ENCODE results near the gene PILRB. TPM values are rescaled to one million over a fixed set of nuclear protein-coding genes. Genes with fewer than 3 reads are reported as not detected.

PILRB gene
- total RNA-seq, 1 experiment from 2014 or later: 119 TPM

DNA sequence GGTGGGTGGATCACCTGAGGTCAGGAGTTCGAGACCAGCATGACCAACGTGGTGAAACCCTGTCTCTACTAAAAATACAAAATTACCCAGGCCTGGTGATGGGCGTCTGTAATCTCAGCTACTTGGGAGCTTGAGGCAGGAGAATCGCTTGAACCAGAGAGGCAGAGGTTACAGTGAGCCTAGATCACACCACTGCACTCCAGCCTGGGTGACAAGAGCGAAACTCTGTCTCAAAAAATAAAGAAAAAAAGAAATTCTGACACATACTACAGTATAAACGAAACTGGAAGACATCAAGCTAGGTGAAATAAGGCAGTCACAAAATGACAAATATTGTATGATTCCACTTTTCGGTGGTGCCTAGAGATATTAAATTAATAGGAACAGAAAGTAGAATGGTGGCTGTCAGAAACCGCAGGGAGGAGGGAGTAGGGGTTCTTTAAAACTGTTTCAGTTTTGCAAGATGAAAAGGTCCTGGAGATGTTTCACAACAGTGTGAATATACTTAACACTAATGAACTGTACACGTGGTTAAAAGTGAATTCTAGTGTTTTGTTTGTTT is 38.6 kb downstream of the PILRB start:
- no peak overlapping the region for H3K4me3 ChIP-seq
- POLR2A ChIA-PET (ENCODE audit: unreplicated experiment): interaction anchor here (1.1 kb wide), 1 partner anchor 32 kb away, joined by 6 read pairs; the partner anchor contains the start of gene ZCWPW1
- CTCF ChIA-PET: no interaction called here
- no peak overlapping the region for H3K27ac ChIP-seq
- H3K36me3 ChIP-seq (ENCODE audit: low read depth): no peaks in the 10 kb centered on the region
- no peak for DNase-seq
- no peak for TF ChIP-seq EZH2 (IDR thresholded peaks at IDR 0.05; ENCODE audit: low read depth)
- TF ChIP-seq, protein P1, sequence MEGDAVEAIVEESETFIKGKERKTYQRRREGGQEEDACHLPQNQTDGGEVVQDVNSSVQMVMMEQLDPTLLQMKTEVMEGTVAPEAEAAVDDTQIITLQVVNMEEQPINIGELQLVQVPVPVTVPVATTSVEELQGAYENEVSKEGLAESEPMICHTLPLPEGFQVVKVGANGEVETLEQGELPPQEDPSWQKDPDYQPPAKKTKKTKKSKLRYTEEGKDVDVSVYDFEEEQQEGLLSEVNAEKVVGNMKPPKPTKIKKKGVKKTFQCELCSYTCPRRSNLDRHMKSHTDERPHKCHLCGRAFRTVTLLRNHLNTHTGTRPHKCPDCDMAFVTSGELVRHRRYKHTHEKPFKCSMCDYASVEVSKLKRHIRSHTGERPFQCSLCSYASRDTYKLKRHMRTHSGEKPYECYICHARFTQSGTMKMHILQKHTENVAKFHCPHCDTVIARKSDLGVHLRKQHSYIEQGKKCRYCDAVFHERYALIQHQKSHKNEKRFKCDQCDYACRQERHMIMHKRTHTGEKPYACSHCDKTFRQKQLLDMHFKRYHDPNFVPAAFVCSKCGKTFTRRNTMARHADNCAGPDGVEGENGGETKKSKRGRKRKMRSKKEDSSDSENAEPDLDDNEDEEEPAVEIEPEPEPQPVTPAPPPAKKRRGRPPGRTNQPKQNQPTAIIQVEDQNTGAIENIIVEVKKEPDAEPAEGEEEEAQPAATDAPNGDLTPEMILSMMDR (conservative IDR thresholded peaks at IDR 0.05): no peak
- intact Hi-C loops (cut with micrococcal nuclease; ENCODE audit: unreplicated experiment): no loop called here
- no peaks in the 10 kb centered on the region for H3K27me3 ChIP-seq (ENCODE audit: insufficient read depth, low read depth)
- no peaks in the 10 kb centered on the region for H3K9me3 ChIP-seq (ENCODE audit: insufficient read depth, low read depth)
- no peak overlapping the region for H2AFZ ChIP-seq
- H3K4me2 ChIP-seq: no peak overlapping the region
- H4K20me1 ChIP-seq (ENCODE audit: insufficient read depth): no peaks in the 10 kb centered on the region
- H3K79me2 ChIP-seq (ENCODE audit: low read depth): no peaks in the 10 kb centered on the region
- BruUV-seq (replicated peaks): no TSS peak
- H3K4me1 ChIP-seq (replicated peaks; ENCODE audit: insufficient read depth): no peaks in the 10 kb centered on the region
- no peaks in the 10 kb centered on the region for H3F3A ChIP-seq (ENCODE audit: insufficient read depth, low read depth)
- H3K9me2 ChIP-seq (ENCODE audit: insufficient read depth): no peaks in the 10 kb centered on the region

DNA sequence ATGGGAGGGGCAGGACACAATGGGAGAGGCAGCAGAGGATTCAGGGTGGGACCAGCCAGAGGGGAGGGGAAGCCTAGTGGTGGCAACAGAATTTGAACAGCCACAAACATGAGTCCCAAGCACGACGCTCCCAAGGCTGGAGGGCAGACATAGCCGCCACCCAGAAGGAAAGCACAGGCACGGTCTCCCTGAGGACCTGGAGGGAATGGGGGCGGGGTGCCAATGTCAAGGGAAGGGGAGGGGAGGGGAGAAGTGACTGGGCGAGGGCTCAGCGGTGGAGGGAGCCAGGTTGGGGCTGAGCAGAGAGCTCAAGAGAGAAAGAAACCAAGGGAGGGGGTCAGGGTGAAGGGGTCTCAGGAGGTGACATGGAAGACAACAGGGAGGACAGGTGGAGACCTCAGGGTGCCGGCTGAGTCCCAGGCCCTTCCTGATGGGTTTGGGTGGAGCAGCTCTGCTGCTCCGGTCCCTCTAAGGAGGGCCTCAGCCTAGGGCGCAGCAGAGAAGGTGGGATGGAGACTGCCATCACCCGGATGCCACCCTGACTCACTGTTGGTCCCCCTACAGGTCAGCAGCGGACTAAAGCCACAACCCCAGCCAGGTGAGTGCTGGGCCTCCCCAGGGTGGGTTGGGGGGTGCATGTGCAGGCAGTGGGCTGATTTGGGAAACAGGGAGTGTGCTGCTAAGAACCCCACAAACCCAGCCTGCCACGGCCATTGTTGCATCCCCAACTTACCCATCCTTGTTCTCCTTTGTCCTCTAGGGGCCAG is 39.6 kb downstream of the PILRB start:
- H3K4me3 ChIP-seq: no peak overlapping the region
- H3K4me1 ChIP-seq (replicated peaks; ENCODE audit: insufficient read depth): no peaks in the 10 kb centered on the region
- no peaks in the 10 kb centered on the region for H3K79me2 ChIP-seq (ENCODE audit: low read depth)
- no peak overlapping the region for H2AFZ ChIP-seq
- no peaks in the 10 kb centered on the region for H3K27me3 ChIP-seq (ENCODE audit: insufficient read depth, low read depth)
- intact Hi-C loops (cut with micrococcal nuclease; ENCODE audit: unreplicated experiment): no loop called here
- no peaks in the 10 kb centered on the region for H4K20me1 ChIP-seq (ENCODE audit: insufficient read depth)
- H3K9me3 ChIP-seq (ENCODE audit: insufficient read depth, low read depth): no peaks in the 10 kb centered on the region
- no TSS peak for BruUV-seq (replicated peaks)
- H3K27ac ChIP-seq: no peak overlapping the region
- ChIA-PET POLR2A (ENCODE audit: unreplicated experiment) (interaction anchor here (0.6 kb wide), 1 partner anchor 117 kb away, joined by 5 read pairs; no protein-coding TSS in a partner anchor), CTCF (interaction anchor here (1.0 kb wide), 1 partner anchor 10 kb away, joined by 3 read pairs; no protein-coding TSS in a partner anchor)
- no peak for DNase-seq
- H3K9me2 ChIP-seq (ENCODE audit: insufficient read depth): no peaks in the 10 kb centered on the region
- TF ChIP-seq, protein P1 (conservative IDR thresholded peaks at IDR 0.05): no peak
- no peak for TF ChIP-seq EZH2 (IDR thresholded peaks at IDR 0.05; ENCODE audit: low read depth)
- H3K4me2 ChIP-seq: no peak overlapping the region
- H3K36me3 ChIP-seq (ENCODE audit: low read depth): no peaks in the 10 kb centered on the region
- H3F3A ChIP-seq (ENCODE audit: insufficient read depth, low read depth): no peaks in the 10 kb centered on the region

DNA sequence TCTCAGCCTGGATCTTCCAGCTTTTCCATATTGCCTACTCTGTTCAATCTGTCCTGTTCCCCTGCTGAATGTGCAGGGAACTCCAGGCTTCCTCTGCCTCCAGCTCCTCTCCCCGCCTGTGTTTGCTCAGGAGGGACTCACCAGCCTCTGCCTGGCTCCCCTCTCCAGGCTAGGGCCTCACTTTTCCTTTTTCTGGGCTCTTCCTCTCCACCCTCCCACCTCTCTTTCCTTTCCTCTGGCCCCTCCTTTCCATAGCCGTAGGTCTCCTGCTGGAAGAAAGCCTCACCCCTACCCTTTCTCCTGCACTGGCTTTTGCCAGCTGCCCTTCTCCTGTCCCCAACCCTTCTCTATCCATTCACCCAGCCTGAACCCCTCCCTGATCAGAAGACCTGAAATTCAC is 40.3 kb downstream of the PILRB start:
- DNase-seq: no peak
- H3K27me3 ChIP-seq (ENCODE audit: insufficient read depth, low read depth): no peaks in the 10 kb centered on the region
- intact Hi-C loops (cut with micrococcal nuclease; ENCODE audit: unreplicated experiment): no loop called here
- H3K36me3 ChIP-seq (ENCODE audit: low read depth): no peaks in the 10 kb centered on the region
- no peak for TF ChIP-seq EZH2 (IDR thresholded peaks at IDR 0.05; ENCODE audit: low read depth)
- TF ChIP-seq, protein P1 (conservative IDR thresholded peaks at IDR 0.05): no peak
- H3K9me3 ChIP-seq (ENCODE audit: insufficient read depth, low read depth): no peaks in the 10 kb centered on the region
- no peaks in the 10 kb centered on the region for H3K9me2 ChIP-seq (ENCODE audit: insufficient read depth)
- H3K27ac ChIP-seq: no peak overlapping the region
- no peaks in the 10 kb centered on the region for H3K4me1 ChIP-seq (replicated peaks; ENCODE audit: insufficient read depth)
- no TSS peak for BruUV-seq (replicated peaks)
- CTCF ChIA-PET: interaction anchor here (0.5 to 1.0 kb wide), 2 partner anchors 9 to 748 kb away, joined by 3 read pairs; no protein-coding TSS in a partner anchor
- no peak overlapping the region for H3K4me3 ChIP-seq
- H4K20me1 ChIP-seq (ENCODE audit: insufficient read depth): no peaks in the 10 kb centered on the region
- no peaks in the 10 kb centered on the region for H3F3A ChIP-seq (ENCODE audit: insufficient read depth, low read depth)
- H3K4me2 ChIP-seq: no peak overlapping the region
- no peak overlapping the region for H2AFZ ChIP-seq
- POLR2A ChIA-PET (ENCODE audit: unreplicated experiment): interaction anchor here (0.6 kb wide), 1 partner anchor 10 kb away, joined by 3 read pairs; no protein-coding TSS in a partner anchor
- no peaks in the 10 kb centered on the region for H3K79me2 ChIP-seq (ENCODE audit: low read depth)
